IMR-90 (cell line): ENCODE data around the gene PAFAH1B1. TPM values are rescaled to one million over a fixed set of nuclear protein-coding genes. Genes with fewer than 3 reads are reported as not detected.

Experiments used
- ATAC-seq: fragments of 200-7000 bp; cut with Tn5 transposase; 2 replicates; pipeline ENCODE4 v1.9.1; 2020; ENCODE audit warnings: low read depth, mild to moderate bottlenecking, moderate library complexity
- BruUV-seq: library from RNA; stranded (reverse); fragments of 400-500 nt; replicated peaks from 2 replicates; lab custom pipeline; 2021; lab: Mats Ljungman, UMichigan
- CTCF ChIA-PET: fragments of 300-600 bp; formaldehyde crosslinking; extraction: SDS; loops from one replicate; lab custom pipeline; 2021; ENCODE audit warnings: antibody characterized with exemption; lab: Yijun Ruan, JAX
- POLR2A ChIA-PET: fragments of 300-600 bp; sonication (Branson Sonifier 250); formaldehyde crosslinking; loops from one replicate; lab custom pipeline; 2022; ENCODE audit warnings: antibody characterized with exemption; ENCODE audit not compliant: unreplicated experiment; lab: Charles Lee
- DNase-seq: peaks from one replicate; pipeline ENCODE4 v3.0.0; 2013
- H2AFZ ChIP-seq: replicated peaks from 2 replicates; pipeline ENCODE3; 2013; ENCODE audit warnings: low read length, mild to moderate bottlenecking; ENCODE audit not compliant: poor library complexity
- H2AK5ac ChIP-seq: 2 replicates; pipeline ENCODE4 v1.6.1; 2013; ENCODE audit warnings: low read depth, low read length, inconsistent platforms
- H2AK9ac ChIP-seq: replicated peaks from 2 replicates; pipeline ENCODE3; 2013; ENCODE audit warnings: mild to moderate bottlenecking, low read depth, low read length, moderate library complexity; ENCODE audit not compliant: poor library complexity
- H2BK120ac ChIP-seq: 2 replicates; pipeline ENCODE4 v1.6.1; 2013; ENCODE audit warnings: low read depth, low read length, inconsistent platforms
- H2BK15ac ChIP-seq: 3 replicates; pipeline ENCODE4 v1.6.1; 2013; ENCODE audit warnings: low read depth, low read length, inconsistent platforms
- H2BK20ac ChIP-seq: 2 replicates; pipeline ENCODE4 v1.6.1; 2013; ENCODE audit warnings: low read depth, mild to moderate bottlenecking, inconsistent platforms, low read length, moderate library complexity
- H2BK5ac ChIP-seq: 2 replicates; pipeline ENCODE4 v1.6.1; 2013; ENCODE audit warnings: mild to moderate bottlenecking, low read depth, low read length, inconsistent platforms; ENCODE audit not compliant: poor library complexity, severe bottlenecking
- H3K14ac ChIP-seq: replicated peaks from 2 replicates; pipeline ENCODE4 v1.6.1; 2013; ENCODE audit warnings: low read depth, low read length, inconsistent platforms
- H3K18ac ChIP-seq: 2 replicates; pipeline ENCODE4 v1.6.1; 2013; ENCODE audit warnings: low read depth, low read length, control low read depth
- H3K23ac ChIP-seq: 2 replicates; pipeline ENCODE4 v1.6.1; 2013; ENCODE audit warnings: low read depth, low read length, inconsistent platforms
- H3K27ac ChIP-seq: 2 replicates; pipeline ENCODE4 v1.5.1; 2013; ENCODE audit warnings: mild to moderate bottlenecking, control low read depth, low read length; ENCODE audit not compliant: insufficient read depth
- H3K27me3 ChIP-seq: 2 replicates; pipeline ENCODE4 v1.6.1; 2013; ENCODE audit warnings: low read length; ENCODE audit not compliant: control insufficient read depth, insufficient read depth
- H3K36me3 ChIP-seq: 2 replicates; pipeline ENCODE4 v1.6.1; 2013; ENCODE audit warnings: low read length, mixed read lengths; ENCODE audit not compliant: control insufficient read depth, insufficient read depth
- H3K4ac ChIP-seq: 2 replicates; pipeline ENCODE4 v1.6.1; 2013; ENCODE audit warnings: low read depth, low read length, inconsistent platforms
- H3K4me1 ChIP-seq: 2 replicates; pipeline ENCODE4 v1.6.1; 2013; ENCODE audit warnings: low read length, mixed read lengths; ENCODE audit not compliant: control insufficient read depth, insufficient read depth
- H3K4me2 ChIP-seq: 2 replicates; pipeline ENCODE4 v1.6.1; 2013; ENCODE audit warnings: low read depth, mild to moderate bottlenecking, control low read depth, low read length, moderate library complexity
- H3K4me3 ChIP-seq: 2 replicates; pipeline ENCODE4 v1.5.1; 2013; ENCODE audit warnings: low read depth, mild to moderate bottlenecking, control low read depth, low read length, moderate library complexity; ENCODE audit not compliant: insufficient read depth
- H3K56ac ChIP-seq: 2 replicates; pipeline ENCODE4 v1.6.1; 2013; ENCODE audit warnings: low read length, inconsistent platforms; ENCODE audit not compliant: insufficient read depth; ENCODE audit errors: extremely low read depth
- H3K79me1 ChIP-seq, 2 experiments: 2 replicates each; pipeline ENCODE4 v1.6.1; 2013; ENCODE audit warnings: low read length in 2 of 2, inconsistent platforms in 1 of 2, low read depth in 1 of 2
- H3K9ac ChIP-seq: 2 replicates; pipeline ENCODE4 v1.6.1; 2013; ENCODE audit warnings: low read depth, low read length, control low read depth
- H3K9me1 ChIP-seq: 2 replicates; pipeline ENCODE4 v1.6.1; 2013; ENCODE audit warnings: low read length, inconsistent platforms; ENCODE audit not compliant: insufficient read depth
- H3K9me3 ChIP-seq: 2 replicates; pipeline ENCODE4 v1.6.1; 2013; ENCODE audit warnings: low read length; ENCODE audit not compliant: control insufficient read depth, insufficient read depth
- H4K20me1 ChIP-seq: 2 replicates; pipeline ENCODE4 v1.6.1; 2013; ENCODE audit warnings: low read length, inconsistent platforms; ENCODE audit not compliant: insufficient read depth
- H4K5ac ChIP-seq: 2 replicates; pipeline ENCODE4 v1.6.1; 2013; ENCODE audit warnings: mild to moderate bottlenecking, low read depth, low read length, control low read depth
- H4K8ac ChIP-seq, 2 experiments: 2 replicates each; pipeline ENCODE4 v1.6.1; 2013; ENCODE audit warnings: low read depth in 2 of 2, low read length in 2 of 2, control low read depth in 1 of 2, inconsistent platforms in 1 of 2
- H4K91ac ChIP-seq: 2 replicates; pipeline ENCODE4 v1.6.1; 2013; ENCODE audit warnings: low read depth, low read length, inconsistent platforms; ENCODE audit not compliant: insufficient read depth
- FOS ChIP-seq: fragments of 150-350 bp; IDR thresholded peaks from 2 replicates; pipeline ENCODE4 v1.6.1; 2016; ENCODE audit warnings: low read depth, low read length
- MXI1 ChIP-seq: IDR thresholded peaks from 2 replicates; pipeline ENCODE4 v1.6.1; 2012; ENCODE audit warnings: low read depth, mild to moderate bottlenecking, low read length, moderate library complexity, borderline replicate concordance
- POLR2A ChIP-seq: IDR thresholded peaks from 2 replicates; pipeline ENCODE4 v1.6.1; 2012; ENCODE audit warnings: mild to moderate bottlenecking, low read depth, low read length
- RAD21 ChIP-seq: IDR thresholded peaks from 2 replicates; pipeline ENCODE4 v1.6.1; 2012; ENCODE audit warnings: low read length, improper control_type of control experiment
- RCOR1 ChIP-seq: IDR thresholded peaks from 2 replicates; pipeline ENCODE4 v1.6.1; 2012; ENCODE audit warnings: mild to moderate bottlenecking, low read length, improper control_type of control experiment; ENCODE audit not compliant: insufficient replicate concordance
- RFX5 ChIP-seq: IDR thresholded peaks from 2 replicates; pipeline ENCODE4 v1.8.0; 2012; ENCODE audit warnings: low read depth, mild to moderate bottlenecking, low read length, moderate library complexity
- WGBS, 2 experiments: methylation state at CpG; one replicate each; pipeline versions ENCODE4 v1.1.5 to v1.1.7; 2013; ENCODE audit warnings: missing lambda C conversion rate in 2 of 2; ENCODE audit not compliant: insufficient read length in 1 of 2; ENCODE audit errors: extremely low coverage in 2 of 2; 5-methylcytosine and 5-hydroxymethylcytosine counted together
- dilution Hi-C: fragments of 300-500 bp; cut with HindIII; formaldehyde crosslinking; loops from one replicate; pipeline ENCODE4 v1.14.3; 2018; ENCODE audit warnings: low sequenced_read_pairs; ENCODE audit not compliant: unreplicated experiment
- in situ Hi-C: fragments of 300-500 bp; cut with MboI; formaldehyde crosslinking; loops from 3 replicates; pipeline ENCODE4 v1.14.3; 2019; ENCODE audit warnings: low sequenced_read_pairs, inconsistent platforms, mixed read lengths
- intact Hi-C: fragments of 100-400 bp; cut with micrococcal nuclease; formaldehyde crosslinking; loops from 2 replicates; pipeline ENCODE4 v1.10.0; 2022
- polyA plus RNA-seq, 3 experiments: library from polyadenylated mRNA; depleted of rRNA; stranded (reverse); fragments of >200 nt; gene quantifications; 2 replicates each; pipeline ENCODE4 v1.2.3, GENCODE V29; 2012; ENCODE audit warnings: low replicate concordance in 1 of 3
- total RNA-seq: library from RNA; depleted of rRNA; stranded (reverse); fragments of >200 nt; gene quantifications from 2 replicates; pipeline ENCODE4 v1.2.3, GENCODE V29; 2012
- TF ChIP-seq, protein P1 (sequence below): fragments of 150-350 bp; IDR thresholded peaks from 2 replicates; pipeline ENCODE4 v1.6.1; 2017; ENCODE audit warnings: mild to moderate bottlenecking, antibody characterized with exemption, low read length, low read depth

PAFAH1B1 gene
- total and polyA plus RNA-seq, 2 of the 4 experiments (the other 2 are of a cell fraction) = 64.5 to 127 TPM

DNA sequence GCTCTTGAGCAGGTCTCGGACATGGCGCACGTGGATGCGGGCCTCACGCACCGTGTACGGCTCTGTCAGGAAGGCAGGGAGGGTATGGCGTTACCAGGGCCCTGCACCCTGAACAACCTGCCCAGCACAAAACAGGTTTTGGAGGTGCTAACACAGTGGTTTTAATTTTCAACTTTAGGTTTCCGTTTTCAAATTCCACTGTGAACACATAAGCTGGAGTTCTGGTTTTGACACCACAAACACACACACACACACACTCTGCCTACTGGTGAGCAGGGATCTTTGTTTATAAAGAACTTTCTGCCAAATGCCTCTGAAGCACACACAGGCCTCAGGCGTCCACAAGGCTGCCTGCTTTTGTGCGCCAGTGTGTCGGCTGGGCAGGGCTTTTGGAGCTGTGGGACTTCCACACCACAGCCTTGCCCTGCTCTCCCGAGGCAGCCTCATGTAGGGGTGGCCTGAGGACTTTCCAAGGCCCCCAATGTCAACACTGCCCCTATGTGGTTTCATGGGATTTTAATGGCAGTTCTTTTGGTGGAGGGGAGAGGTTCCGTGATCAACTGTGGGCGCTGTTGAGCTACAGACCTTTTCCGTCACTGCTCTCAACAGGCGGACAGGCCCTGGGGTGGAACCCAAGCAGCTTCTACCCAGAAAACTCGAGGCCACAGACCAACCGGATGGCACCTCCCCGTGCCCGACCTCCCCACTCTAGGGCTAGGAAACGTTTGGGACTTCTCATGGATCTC lies 108.7 kb downstream of the PAFAH1B1 start (continued):
- TF ChIP-seq, protein P1, sequence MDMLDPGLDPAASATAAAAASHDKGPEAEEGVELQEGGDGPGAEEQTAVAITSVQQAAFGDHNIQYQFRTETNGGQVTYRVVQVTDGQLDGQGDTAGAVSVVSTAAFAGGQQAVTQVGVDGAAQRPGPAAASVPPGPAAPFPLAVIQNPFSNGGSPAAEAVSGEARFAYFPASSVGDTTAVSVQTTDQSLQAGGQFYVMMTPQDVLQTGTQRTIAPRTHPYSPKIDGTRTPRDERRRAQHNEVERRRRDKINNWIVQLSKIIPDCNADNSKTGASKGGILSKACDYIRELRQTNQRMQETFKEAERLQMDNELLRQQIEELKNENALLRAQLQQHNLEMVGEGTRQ = no peak
- TF ChIP-seq MXI1 (no peak), RFX5 (no peak)

GRCh38 chr17:2703181-2703580 lies 109.7 kb downstream of the PAFAH1B1 start:
- Histone ChIP-seq H2AFZ (no peak overlapping the region), H3K14ac (no peak overlapping the region), H2BK5ac (no peak overlapping the region), H3K9me3 (no peaks in the 10 kb centered on the region), H2AK9ac (no peak overlapping the region), H2BK20ac (no peak overlapping the region), H3K18ac (no peak overlapping the region), H3K4ac (no peak overlapping the region), H3K4me3 (no peak overlapping the region), H3K36me3 (peaks cover 41% of the 10 kb centered on the region), H3K27ac (no peak overlapping the region), H3K27me3 (no peaks in the 10 kb centered on the region), H3K79me1 (peaks cover 9 to 53% of the 10 kb centered on the region in 2 experiments), H4K91ac (no peak overlapping the region), H3K9ac (no peak overlapping the region), H3K4me2 (no peak overlapping the region), H2BK15ac (no peak overlapping the region), H3K9me1 (peaks cover 4% of the 10 kb centered on the region; the same call in 1 of the 2 replicates), H3K4me1 (peaks cover 19% of the 10 kb centered on the region), H2BK120ac (no peak overlapping the region), H4K5ac (no peak overlapping the region), H3K23ac (no peak overlapping the region), H3K56ac (no peak overlapping the region), H2AK5ac (no peak overlapping the region), H4K8ac (no peak overlapping the region), H4K20me1 (peaks cover 51% of the 10 kb centered on the region)
- intact Hi-C loops = no loop called here
- no peak for DNase-seq
- ChIA-PET CTCF (no interaction called here), POLR2A (no interaction called here)
- TF ChIP-seq RFX5 (no peak), MXI1 (no peak), POLR2A (no peak), FOS (no peak), RAD21 (no peak), RCOR1 (no peak)
- in situ Hi-C loops = no loop called here
- BruUV-seq = no TSS peak
- WGBS, 2 experiments = 100% methylated on average over 6 of the region's 20 CpGs; no CpG with 5 or more reads in 1 of the 2 experiments
- no peak for ATAC-seq
- dilution Hi-C loops = no loop called here
